Astrocyte (in vitro differentiated cells and primary cell): ENCODE data around the gene SERPINB13. TPM values are rescaled to one million over a fixed set of nuclear protein-coding genes. Genes with fewer than 3 reads are reported as not detected.

Experiments used
- DNase-seq: peaks from one replicate; pipeline ENCODE4 v3.0.0-alpha.2; 2010; ENCODE audit warnings: low read depth
- FAIRE-seq: peaks from 2 replicates; lab custom pipeline; 2011; peaks lifted over from hg19 to GRCh38; lab: Jason Lieb, UNC
- H2AFZ ChIP-seq: 2 replicates; pipeline ENCODE4 v1.6.0; 2012; ENCODE audit warnings: low read depth, low read length, inconsistent platforms
- H3K27ac ChIP-seq: 2 replicates; pipeline ENCODE4 v1.5.1; 2011; ENCODE audit warnings: low read depth, low read length, inconsistent platforms
- H3K27me3 ChIP-seq: 2 replicates; pipeline ENCODE4 v1.6.0; 2011; ENCODE audit warnings: low read length, inconsistent platforms; ENCODE audit not compliant: insufficient read depth
- H3K36me3 ChIP-seq: 2 replicates; pipeline ENCODE4 v1.5.1; 2011; ENCODE audit warnings: low read length, inconsistent platforms; ENCODE audit not compliant: insufficient read depth
- H3K4me1 ChIP-seq: 2 replicates; pipeline ENCODE4 v1.5.1; 2011; ENCODE audit warnings: low read length, inconsistent platforms; ENCODE audit not compliant: insufficient read depth
- H3K4me2 ChIP-seq: 2 replicates; pipeline ENCODE4 v1.6.0; 2012; ENCODE audit warnings: low read length, inconsistent platforms
- H3K4me3 ChIP-seq: 2 replicates; pipeline ENCODE4 v1.5.1; 2011; ENCODE audit warnings: low read depth, mild to moderate bottlenecking, low read length, inconsistent platforms; ENCODE audit not compliant: insufficient read depth
- H3K79me2 ChIP-seq: 2 replicates; pipeline ENCODE4 v1.6.0; 2012; ENCODE audit warnings: mild to moderate bottlenecking, low read length, inconsistent platforms; ENCODE audit not compliant: insufficient read depth
- H3K9ac ChIP-seq: 2 replicates; pipeline ENCODE4 v1.6.0; 2012; ENCODE audit warnings: mild to moderate bottlenecking, low read length, inconsistent platforms
- H3K9me3 ChIP-seq: 2 replicates; pipeline ENCODE4 v1.5.1; 2012; ENCODE audit warnings: low read depth, mild to moderate bottlenecking, low read length, inconsistent platforms; ENCODE audit not compliant: insufficient read depth
- H4K20me1 ChIP-seq: 2 replicates; pipeline ENCODE4 v1.6.0; 2012; ENCODE audit warnings: low read length, inconsistent platforms; ENCODE audit not compliant: insufficient read depth
- H3K27ac Mint-ChIP-seq: one replicate; pipeline ENCODE4 v1.8.0; 2021; ENCODE audit warnings: mild to moderate bottlenecking, mixed read lengths; ENCODE audit not compliant: unreplicated experiment
- H3K27me3 Mint-ChIP-seq: one replicate; pipeline ENCODE4 v1.8.0; 2021; ENCODE audit warnings: low read depth, mixed read lengths; ENCODE audit not compliant: unreplicated experiment
- H3K36me3 Mint-ChIP-seq: one replicate; pipeline ENCODE4 v1.8.0; 2021; ENCODE audit warnings: low read depth, mixed read lengths; ENCODE audit not compliant: unreplicated experiment
- H3K4me1 Mint-ChIP-seq: one replicate; pipeline ENCODE4 v1.8.0; 2021; ENCODE audit warnings: low read depth, mixed read lengths; ENCODE audit not compliant: unreplicated experiment
- H3K4me3 Mint-ChIP-seq: one replicate; pipeline ENCODE4 v1.8.0; 2021; ENCODE audit warnings: mild to moderate bottlenecking, moderate library complexity, mixed read lengths; ENCODE audit not compliant: unreplicated experiment
- H3K9me3 Mint-ChIP-seq: one replicate; pipeline ENCODE4 v1.8.0; 2021; ENCODE audit warnings: mild to moderate bottlenecking, mixed read lengths; ENCODE audit not compliant: unreplicated experiment
- EZH2 ChIP-seq: IDR thresholded peaks from 2 replicates; pipeline ENCODE4 v1.6.1; 2012; ENCODE audit warnings: mild to moderate bottlenecking, low read length, inconsistent platforms; ENCODE audit not compliant: insufficient read depth
- total RNA-seq: library from RNA; stranded (reverse); gene quantifications from 2 replicates; pipeline ENCODE4 v1.2.1, GENCODE V29; 2021
- TF ChIP-seq, protein P1 (sequence below): IDR thresholded peaks from 2 replicates; pipeline ENCODE4 v1.5.1; 2011; ENCODE audit warnings: low read depth, mild to moderate bottlenecking, inconsistent platforms, low read length, moderate library complexity; ENCODE audit not compliant: insufficient read depth

Gene SERPINB13
- total RNA-seq, 1 donor from 2014 or later: not detected

DNA sequence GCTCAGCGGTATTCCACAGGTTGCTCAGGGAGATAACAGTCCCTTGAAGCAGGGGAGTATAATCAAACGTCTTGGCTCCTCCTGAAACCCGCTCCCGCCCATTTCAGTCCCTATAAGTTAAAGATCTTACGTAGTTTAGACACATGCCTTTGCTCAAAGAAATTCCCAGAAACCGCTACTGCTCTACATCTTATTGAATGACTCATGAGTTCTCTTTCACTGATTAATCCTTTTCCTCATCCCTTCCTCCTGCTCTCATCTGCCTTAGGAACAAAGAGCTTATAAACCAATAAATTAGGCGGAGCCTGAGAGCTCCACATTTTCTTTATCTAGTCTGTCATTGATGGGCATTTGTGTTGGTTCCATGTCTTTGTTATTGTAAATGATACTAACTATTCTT, 61.1 kb downstream of the SERPINB13 start:
- Histone ChIP-seq H3K4me2 (no peak overlapping the region), H3K36me3 (no peaks in the 10 kb centered on the region)
- no peak for FAIRE-seq

More for the DNA sequence above, 61.1 kb downstream of the SERPINB13 start:
- H3K27me3 ChIP-seq: no peaks in the 10 kb centered on the region
- no peaks in the 10 kb centered on the region for H3K4me1 ChIP-seq
- H3K9me3 Mint-ChIP-seq: peaks cover 3% of the 10 kb centered on the region
- H3K27me3 Mint-ChIP-seq: no peaks in the 10 kb centered on the region
- TF ChIP-seq EZH2: no peak
- TF ChIP-seq, protein P1, sequence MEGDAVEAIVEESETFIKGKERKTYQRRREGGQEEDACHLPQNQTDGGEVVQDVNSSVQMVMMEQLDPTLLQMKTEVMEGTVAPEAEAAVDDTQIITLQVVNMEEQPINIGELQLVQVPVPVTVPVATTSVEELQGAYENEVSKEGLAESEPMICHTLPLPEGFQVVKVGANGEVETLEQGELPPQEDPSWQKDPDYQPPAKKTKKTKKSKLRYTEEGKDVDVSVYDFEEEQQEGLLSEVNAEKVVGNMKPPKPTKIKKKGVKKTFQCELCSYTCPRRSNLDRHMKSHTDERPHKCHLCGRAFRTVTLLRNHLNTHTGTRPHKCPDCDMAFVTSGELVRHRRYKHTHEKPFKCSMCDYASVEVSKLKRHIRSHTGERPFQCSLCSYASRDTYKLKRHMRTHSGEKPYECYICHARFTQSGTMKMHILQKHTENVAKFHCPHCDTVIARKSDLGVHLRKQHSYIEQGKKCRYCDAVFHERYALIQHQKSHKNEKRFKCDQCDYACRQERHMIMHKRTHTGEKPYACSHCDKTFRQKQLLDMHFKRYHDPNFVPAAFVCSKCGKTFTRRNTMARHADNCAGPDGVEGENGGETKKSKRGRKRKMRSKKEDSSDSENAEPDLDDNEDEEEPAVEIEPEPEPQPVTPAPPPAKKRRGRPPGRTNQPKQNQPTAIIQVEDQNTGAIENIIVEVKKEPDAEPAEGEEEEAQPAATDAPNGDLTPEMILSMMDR: no peak
- H3K27ac ChIP-seq: no peak overlapping the region
- H3K4me3 Mint-ChIP-seq: no peak overlapping the region
- H2AFZ ChIP-seq: no peak overlapping the region
- H3K9ac ChIP-seq: no peak overlapping the region
- no peak overlapping the region for H3K4me3 ChIP-seq
- peaks cover 3% of the 10 kb centered on the region for H3K4me1 Mint-ChIP-seq
- H3K27ac Mint-ChIP-seq: no peak overlapping the region
- no peaks in the 10 kb centered on the region for H3K36me3 Mint-ChIP-seq
- no peaks in the 10 kb centered on the region for H3K79me2 ChIP-seq
- no peaks in the 10 kb centered on the region for H3K9me3 ChIP-seq
- peak; percentile 15 for DNase-seq
- no peaks in the 10 kb centered on the region for H4K20me1 ChIP-seq

Other genes starting within 250 kb of the SERPINB13 start
- 43.7 and 47.4 TPM in 2 replicates for gene KDSR, start 220.1 kb upstream of the SERPINB13 start, total RNA-seq
- gene VPS4B, start 164.9 kb upstream of the SERPINB13 start, total RNA-seq: 59.2 and 65.5 TPM in 2 replicates
- 0.38 TPM in 1 of 2 replicates, not detected in the other for gene SERPINB5, start 110.4 kb upstream of the SERPINB13 start, total RNA-seq
- gene SERPINB12, start 45.0 kb upstream of the SERPINB13 start, total RNA-seq: not detected in 2 replicates
- not detected in 2 replicates for gene SERPINB4, start 56.9 kb downstream of the SERPINB13 start, total RNA-seq
- gene SERPINB3, start 74.5 kb downstream of the SERPINB13 start, total RNA-seq: not detected in 2 replicates
- not detected in 2 replicates for gene SERPINB11, start 115.6 kb downstream of the SERPINB13 start, total RNA-seq
- 11.3 and 18.0 TPM in 2 replicates for gene SERPINB7, start 188.1 kb downstream of the SERPINB13 start, total RNA-seq